Head of caudate nucleus (tissue), 42 donors: ENCODE measurements around the gene CCDC127.

Source experiments
- DNase-seq, 42 donors: peaks; one replicate each; pipeline versions ENCODE4 v3.0.0 to v3.0.0-alpha.2; 2020 to 2021; ENCODE audit warnings: mixed read lengths in 7 of 42
- intact Hi-C: fragments of 100-400 bp; cut with DNase I; formaldehyde crosslinking; loops from one replicate; pipeline ENCODE4 v1.15.0; 2022

CCDC127 gene

GRCh38 chr5:194102-194501 is 23.9 kb downstream of the CCDC127 start:
- intact Hi-C loops: no loop called here
- DNase-seq: peak in 4 of 42 donors; percentile 5 to 34 (median 22)

GRCh38 chr5:192970-193831 is 24.8 kb downstream of the CCDC127 start:
- peak in 3 of 42 donors; percentile 5 to 22 (median 16) for DNase-seq
- intact Hi-C loops: no loop called here

- intact Hi-C loops: no loop called here
- DNase-seq: peak in 1 of 42 donors; percentile 19
These were observed 25.3 kb downstream of the CCDC127 start for GRCh38 chr5:192691-192969.

GRCh38 chr5:191949-192690 is 25.8 kb downstream of the CCDC127 start:
- DNase-seq: peak in 2 of 42 donors; percentile 2 to 25
- intact Hi-C loops: no loop called here

GRCh38 chr5:191036-191948 is 26.7 kb downstream of the CCDC127 start, which contains the start of gene LRRC14B:
LRRC14B (plus strand) TSS chr5:191495; CDS start chr5:191539, 44 bp downstream.
- intact Hi-C loops: no loop called here
- peak; percentile 18 to 79 (median 60) for DNase-seq

GRCh38 chr5:190366-191035 is 27.5 kb downstream of the CCDC127 start:
- intact Hi-C loops: no loop called here
- DNase-seq: no peak

GRCh38 chr5:189976-190365 is 28.0 kb downstream of the CCDC127 start:
- DNase-seq: peak in 4 of 42 donors; percentile 3 to 40 (median 14)
- intact Hi-C loops: no loop called here

GRCh38 chr5:189486-189885 is 28.5 kb downstream of the CCDC127 start:
- intact Hi-C loops: no loop called here
- peak in 3 of 42 donors; percentile 19 to 41 (median 26) for DNase-seq

GRCh38 chr5:188488-189481 is 29.2 kb downstream of the CCDC127 start:
- intact Hi-C loops: no loop called here
- DNase-seq: peak; percentile 73 to 94 (median 86)

- peak in 2 of 42 donors; percentile 16 to 23 for DNase-seq
- intact Hi-C loops: no loop called here
These were observed 30.1 kb downstream of the CCDC127 start for GRCh38 chr5:187617-188451.

GRCh38 chr5:187042-187431 is 30.9 kb downstream of the CCDC127 start:
- intact Hi-C loops: no loop called here
- DNase-seq: peak in 1 of 42 donors; percentile 4

GRCh38 chr5:186091-187041 is 31.6 kb downstream of the CCDC127 start:
- intact Hi-C loops: no loop called here
- no peak for DNase-seq

- intact Hi-C loops: no loop called here
- no peak for DNase-seq
These were observed 32.6 kb downstream of the CCDC127 start for GRCh38 chr5:185095-186070.

- DNase-seq: no peak
- intact Hi-C loops: no loop called here
These were observed 33.5 kb downstream of the CCDC127 start for GRCh38 chr5:184471-184870.
